IMR-90 (cell line): ENCODE data around the gene IQGAP2. TPM values are rescaled to one million over a fixed set of nuclear protein-coding genes. Genes with fewer than 3 reads are reported as not detected.

ENCODE experiments used
- ATAC-seq: fragments of 200-7000 bp; cut with Tn5 transposase; 2 replicates; pipeline ENCODE4 v1.9.1; 2020; ENCODE audit warnings: low read depth, mild to moderate bottlenecking, moderate library complexity
- BruUV-seq: library from RNA; stranded (reverse); fragments of 400-500 nt; replicated peaks from 2 replicates; lab custom pipeline; 2021; lab: Mats Ljungman, UMichigan
- CTCF ChIA-PET: fragments of 300-600 bp; formaldehyde crosslinking; extraction: SDS; loops from one replicate; lab custom pipeline; 2021; ENCODE audit warnings: antibody characterized with exemption; lab: Yijun Ruan, JAX
- POLR2A ChIA-PET: fragments of 300-600 bp; sonication (Branson Sonifier 250); formaldehyde crosslinking; loops from one replicate; lab custom pipeline; 2022; ENCODE audit warnings: antibody characterized with exemption; ENCODE audit not compliant: unreplicated experiment; lab: Charles Lee
- DNase-seq: peaks from one replicate; pipeline ENCODE4 v3.0.0; 2013
- H2AFZ ChIP-seq: replicated peaks from 2 replicates; pipeline ENCODE3; 2013; ENCODE audit warnings: low read length, mild to moderate bottlenecking; ENCODE audit not compliant: poor library complexity
- H2AK5ac ChIP-seq: 2 replicates; pipeline ENCODE4 v1.6.1; 2013; ENCODE audit warnings: low read depth, low read length, inconsistent platforms
- H2AK9ac ChIP-seq: replicated peaks from 2 replicates; pipeline ENCODE3; 2013; ENCODE audit warnings: mild to moderate bottlenecking, low read depth, low read length, moderate library complexity; ENCODE audit not compliant: poor library complexity
- H2BK120ac ChIP-seq: 2 replicates; pipeline ENCODE4 v1.6.1; 2013; ENCODE audit warnings: low read depth, low read length, inconsistent platforms
- H2BK15ac ChIP-seq: 3 replicates; pipeline ENCODE4 v1.6.1; 2013; ENCODE audit warnings: low read depth, low read length, inconsistent platforms
- H2BK20ac ChIP-seq: 2 replicates; pipeline ENCODE4 v1.6.1; 2013; ENCODE audit warnings: low read depth, mild to moderate bottlenecking, inconsistent platforms, low read length, moderate library complexity
- H2BK5ac ChIP-seq: 2 replicates; pipeline ENCODE4 v1.6.1; 2013; ENCODE audit warnings: mild to moderate bottlenecking, low read depth, low read length, inconsistent platforms; ENCODE audit not compliant: poor library complexity, severe bottlenecking
- H3K14ac ChIP-seq: replicated peaks from 2 replicates; pipeline ENCODE4 v1.6.1; 2013; ENCODE audit warnings: low read depth, low read length, inconsistent platforms
- H3K18ac ChIP-seq: 2 replicates; pipeline ENCODE4 v1.6.1; 2013; ENCODE audit warnings: low read depth, low read length, control low read depth
- H3K23ac ChIP-seq: 2 replicates; pipeline ENCODE4 v1.6.1; 2013; ENCODE audit warnings: low read depth, low read length, inconsistent platforms
- H3K27ac ChIP-seq: 2 replicates; pipeline ENCODE4 v1.5.1; 2013; ENCODE audit warnings: mild to moderate bottlenecking, control low read depth, low read length; ENCODE audit not compliant: insufficient read depth
- H3K27me3 ChIP-seq: 2 replicates; pipeline ENCODE4 v1.6.1; 2013; ENCODE audit warnings: low read length; ENCODE audit not compliant: control insufficient read depth, insufficient read depth
- H3K36me3 ChIP-seq: 2 replicates; pipeline ENCODE4 v1.6.1; 2013; ENCODE audit warnings: low read length, mixed read lengths; ENCODE audit not compliant: control insufficient read depth, insufficient read depth
- H3K4ac ChIP-seq: 2 replicates; pipeline ENCODE4 v1.6.1; 2013; ENCODE audit warnings: low read depth, low read length, inconsistent platforms
- H3K4me1 ChIP-seq: 2 replicates; pipeline ENCODE4 v1.6.1; 2013; ENCODE audit warnings: low read length, mixed read lengths; ENCODE audit not compliant: control insufficient read depth, insufficient read depth
- H3K4me2 ChIP-seq: 2 replicates; pipeline ENCODE4 v1.6.1; 2013; ENCODE audit warnings: low read depth, mild to moderate bottlenecking, control low read depth, low read length, moderate library complexity
- H3K4me3 ChIP-seq: 2 replicates; pipeline ENCODE4 v1.5.1; 2013; ENCODE audit warnings: low read depth, mild to moderate bottlenecking, control low read depth, low read length, moderate library complexity; ENCODE audit not compliant: insufficient read depth
- H3K56ac ChIP-seq: 2 replicates; pipeline ENCODE4 v1.6.1; 2013; ENCODE audit warnings: low read length, inconsistent platforms; ENCODE audit not compliant: insufficient read depth; ENCODE audit errors: extremely low read depth
- H3K79me1 ChIP-seq, 2 experiments: 2 replicates each; pipeline ENCODE4 v1.6.1; 2013; ENCODE audit warnings: low read length in 2 of 2, inconsistent platforms in 1 of 2, low read depth in 1 of 2
- H3K9ac ChIP-seq: 2 replicates; pipeline ENCODE4 v1.6.1; 2013; ENCODE audit warnings: low read depth, low read length, control low read depth
- H3K9me1 ChIP-seq: 2 replicates; pipeline ENCODE4 v1.6.1; 2013; ENCODE audit warnings: low read length, inconsistent platforms; ENCODE audit not compliant: insufficient read depth
- H3K9me3 ChIP-seq: 2 replicates; pipeline ENCODE4 v1.6.1; 2013; ENCODE audit warnings: low read length; ENCODE audit not compliant: control insufficient read depth, insufficient read depth
- H4K20me1 ChIP-seq: 2 replicates; pipeline ENCODE4 v1.6.1; 2013; ENCODE audit warnings: low read length, inconsistent platforms; ENCODE audit not compliant: insufficient read depth
- H4K5ac ChIP-seq: 2 replicates; pipeline ENCODE4 v1.6.1; 2013; ENCODE audit warnings: mild to moderate bottlenecking, low read depth, low read length, control low read depth
- H4K8ac ChIP-seq, 2 experiments: 2 replicates each; pipeline ENCODE4 v1.6.1; 2013; ENCODE audit warnings: low read depth in 2 of 2, low read length in 2 of 2, control low read depth in 1 of 2, inconsistent platforms in 1 of 2
- H4K91ac ChIP-seq: 2 replicates; pipeline ENCODE4 v1.6.1; 2013; ENCODE audit warnings: low read depth, low read length, inconsistent platforms; ENCODE audit not compliant: insufficient read depth
- CEBPB ChIP-seq: IDR thresholded peaks from 2 replicates; pipeline ENCODE4 v1.6.1; 2012; ENCODE audit warnings: low read depth, low read length, improper control_type of control experiment
- CHD1 ChIP-seq: IDR thresholded peaks from 2 replicates; pipeline ENCODE4 v1.6.1; 2012; ENCODE audit warnings: low read depth, low read length, improper control_type of control experiment
- FOS ChIP-seq: fragments of 150-350 bp; IDR thresholded peaks from 2 replicates; pipeline ENCODE4 v1.6.1; 2016; ENCODE audit warnings: low read depth, low read length
- MAFK ChIP-seq: IDR thresholded peaks from 2 replicates; pipeline ENCODE4 v1.6.1; 2012; ENCODE audit warnings: low read depth, low read length, improper control_type of control experiment
- MAZ ChIP-seq: IDR thresholded peaks from 2 replicates; pipeline ENCODE4 v1.6.1; 2012; ENCODE audit warnings: low read depth, mild to moderate bottlenecking, low read length, improper control_type of control experiment, moderate library complexity, borderline replicate concordance
- MXI1 ChIP-seq: IDR thresholded peaks from 2 replicates; pipeline ENCODE4 v1.6.1; 2012; ENCODE audit warnings: low read depth, mild to moderate bottlenecking, low read length, moderate library complexity, borderline replicate concordance
- NFE2L2 ChIP-seq: fragments of 150-350 bp; IDR thresholded peaks from 2 replicates; pipeline ENCODE4 v1.6.1; 2016; ENCODE audit warnings: low read depth, mild to moderate bottlenecking, low read length
- RAD21 ChIP-seq: IDR thresholded peaks from 2 replicates; pipeline ENCODE4 v1.6.1; 2012; ENCODE audit warnings: low read length, improper control_type of control experiment
- RCOR1 ChIP-seq: IDR thresholded peaks from 2 replicates; pipeline ENCODE4 v1.6.1; 2012; ENCODE audit warnings: mild to moderate bottlenecking, low read length, improper control_type of control experiment; ENCODE audit not compliant: insufficient replicate concordance
- RFX5 ChIP-seq: IDR thresholded peaks from 2 replicates; pipeline ENCODE4 v1.8.0; 2012; ENCODE audit warnings: low read depth, mild to moderate bottlenecking, low read length, moderate library complexity
- SMC3 ChIP-seq: fragments of 150-350 bp; IDR thresholded peaks from 2 replicates; pipeline ENCODE4 v1.6.1; 2016; ENCODE audit warnings: low read depth, mild to moderate bottlenecking, antibody characterized with exemption, low read length, moderate library complexity
- WGBS, 2 experiments: methylation state at CpG; one replicate each; pipeline versions ENCODE4 v1.1.5 to v1.1.7; 2013; ENCODE audit warnings: missing lambda C conversion rate in 2 of 2; ENCODE audit not compliant: insufficient read length in 1 of 2; ENCODE audit errors: extremely low coverage in 2 of 2; 5-methylcytosine and 5-hydroxymethylcytosine counted together
- dilution Hi-C: fragments of 300-500 bp; cut with HindIII; formaldehyde crosslinking; loops from one replicate; pipeline ENCODE4 v1.14.3; 2018; ENCODE audit warnings: low sequenced_read_pairs; ENCODE audit not compliant: unreplicated experiment
- in situ Hi-C: fragments of 300-500 bp; cut with MboI; formaldehyde crosslinking; loops from 3 replicates; pipeline ENCODE4 v1.14.3; 2019; ENCODE audit warnings: low sequenced_read_pairs, inconsistent platforms, mixed read lengths
- intact Hi-C: fragments of 100-400 bp; cut with micrococcal nuclease; formaldehyde crosslinking; loops from 2 replicates; pipeline ENCODE4 v1.10.0; 2022
- polyA plus RNA-seq, 3 experiments: library from polyadenylated mRNA; depleted of rRNA; stranded (reverse); fragments of >200 nt; gene quantifications; 2 replicates each; pipeline ENCODE4 v1.2.3, GENCODE V29; 2012; ENCODE audit warnings: low replicate concordance in 1 of 3
- total RNA-seq: library from RNA; depleted of rRNA; stranded (reverse); fragments of >200 nt; gene quantifications from 2 replicates; pipeline ENCODE4 v1.2.3, GENCODE V29; 2012
- TF ChIP-seq, protein P1 (sequence below): fragments of 150-350 bp; IDR thresholded peaks from 2 replicates; pipeline ENCODE4 v1.6.1; 2016; ENCODE audit warnings: low read depth, mild to moderate bottlenecking, low read length, moderate library complexity, borderline replicate concordance
- TF ChIP-seq, protein P2 (sequence below): fragments of 150-350 bp; IDR thresholded peaks from 2 replicates; pipeline ENCODE4 v1.6.1; 2017; ENCODE audit warnings: mild to moderate bottlenecking, antibody characterized with exemption, low read length, low read depth
- TF ChIP-seq, protein P3 (sequence below): conservative IDR thresholded peaks from 2 replicates; pipeline ENCODE4 v1.5.1; 2012; ENCODE audit warnings: mild to moderate bottlenecking, low read depth, low read length, improper control_type of control experiment

Gene IQGAP2
- total and polyA plus RNA-seq, 2 of the 4 experiments (the other 2 are of a cell fraction): 0.21 to 0.36 TPM

DNA sequence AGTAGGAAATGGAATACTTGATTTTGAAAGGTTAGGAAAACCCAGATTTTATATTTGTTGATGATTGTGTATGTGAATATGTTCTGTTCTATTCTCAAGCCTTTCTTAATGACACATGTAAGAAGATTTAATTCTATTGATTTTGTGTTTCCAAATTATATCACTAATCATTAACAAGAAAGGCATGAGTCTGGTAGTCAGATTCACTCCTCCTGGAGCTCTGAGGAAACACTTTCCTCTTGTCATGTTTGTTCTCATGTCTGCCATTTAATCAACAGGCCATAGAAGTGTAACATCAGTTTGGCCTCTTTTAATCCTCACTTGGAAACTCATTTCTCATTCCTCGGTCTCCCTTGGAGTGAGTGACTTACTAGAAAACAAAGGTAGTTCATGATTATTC lies 272.3 kb downstream of the IQGAP2 start:
- Histone ChIP-seq H2BK120ac (peak overlapping the region; percentile 33; the same call in 1 of the 2 replicates), H3K23ac (no peak overlapping the region), H2BK15ac (0 out of 3 replicates have a peak overlapping the region, but pooled peaks have one; percentile 26), H3K9me1 (peaks cover 5% of the 10 kb centered on the region; the same call in 1 of the 2 replicates), H2AK9ac (no peak overlapping the region), H4K5ac (no peak overlapping the region), H4K91ac (peak overlapping the region; percentile 62; the same call in 1 of the 2 replicates), H4K8ac (no peak overlapping the region), H3K4me3 (no peak overlapping the region), H3K4me2 (no peak overlapping the region), H3K9me3 (no peaks in the 10 kb centered on the region), H2AK5ac (no peak overlapping the region), H4K20me1 (no peaks in the 10 kb centered on the region), H3K4me1 (peaks cover 7% of the 10 kb centered on the region), H3K27ac (no peak overlapping the region), H3K4ac (no peak overlapping the region), H3K79me1 (no peaks in the 10 kb centered on the region), H3K14ac (no peak overlapping the region), H2BK20ac (no peak overlapping the region), H2BK5ac (no peak overlapping the region), H2AFZ (no peak overlapping the region), H3K27me3 (no peaks in the 10 kb centered on the region), H3K9ac (no peak overlapping the region), H3K56ac (no peak overlapping the region), H3K36me3 (no peaks in the 10 kb centered on the region), H3K18ac (no peak overlapping the region)
- POLR2A ChIA-PET: no interaction called here
- CTCF ChIA-PET: no interaction called here
- no peak for TF ChIP-seq RCOR1
- TF ChIP-seq CHD1: no peak
- no peak for TF ChIP-seq MAFK
- no peak for TF ChIP-seq NFE2L2
- no peak for TF ChIP-seq FOS
- TF ChIP-seq, protein P1, sequence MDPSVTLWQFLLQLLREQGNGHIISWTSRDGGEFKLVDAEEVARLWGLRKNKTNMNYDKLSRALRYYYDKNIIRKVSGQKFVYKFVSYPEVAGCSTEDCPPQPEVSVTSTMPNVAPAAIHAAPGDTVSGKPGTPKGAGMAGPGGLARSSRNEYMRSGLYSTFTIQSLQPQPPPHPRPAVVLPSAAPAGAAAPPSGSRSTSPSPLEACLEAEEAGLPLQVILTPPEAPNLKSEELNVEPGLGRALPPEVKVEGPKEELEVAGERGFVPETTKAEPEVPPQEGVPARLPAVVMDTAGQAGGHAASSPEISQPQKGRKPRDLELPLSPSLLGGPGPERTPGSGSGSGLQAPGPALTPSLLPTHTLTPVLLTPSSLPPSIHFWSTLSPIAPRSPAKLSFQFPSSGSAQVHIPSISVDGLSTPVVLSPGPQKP: no peak
- TF ChIP-seq RAD21: no peak
- no peak for TF ChIP-seq MAZ
- TF ChIP-seq SMC3: no peak
- no peak for TF ChIP-seq RFX5
- TF ChIP-seq MXI1: no peak
- no peak for TF ChIP-seq CEBPB
- TF ChIP-seq, protein P2, sequence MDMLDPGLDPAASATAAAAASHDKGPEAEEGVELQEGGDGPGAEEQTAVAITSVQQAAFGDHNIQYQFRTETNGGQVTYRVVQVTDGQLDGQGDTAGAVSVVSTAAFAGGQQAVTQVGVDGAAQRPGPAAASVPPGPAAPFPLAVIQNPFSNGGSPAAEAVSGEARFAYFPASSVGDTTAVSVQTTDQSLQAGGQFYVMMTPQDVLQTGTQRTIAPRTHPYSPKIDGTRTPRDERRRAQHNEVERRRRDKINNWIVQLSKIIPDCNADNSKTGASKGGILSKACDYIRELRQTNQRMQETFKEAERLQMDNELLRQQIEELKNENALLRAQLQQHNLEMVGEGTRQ: no peak
- TF ChIP-seq, protein P3, sequence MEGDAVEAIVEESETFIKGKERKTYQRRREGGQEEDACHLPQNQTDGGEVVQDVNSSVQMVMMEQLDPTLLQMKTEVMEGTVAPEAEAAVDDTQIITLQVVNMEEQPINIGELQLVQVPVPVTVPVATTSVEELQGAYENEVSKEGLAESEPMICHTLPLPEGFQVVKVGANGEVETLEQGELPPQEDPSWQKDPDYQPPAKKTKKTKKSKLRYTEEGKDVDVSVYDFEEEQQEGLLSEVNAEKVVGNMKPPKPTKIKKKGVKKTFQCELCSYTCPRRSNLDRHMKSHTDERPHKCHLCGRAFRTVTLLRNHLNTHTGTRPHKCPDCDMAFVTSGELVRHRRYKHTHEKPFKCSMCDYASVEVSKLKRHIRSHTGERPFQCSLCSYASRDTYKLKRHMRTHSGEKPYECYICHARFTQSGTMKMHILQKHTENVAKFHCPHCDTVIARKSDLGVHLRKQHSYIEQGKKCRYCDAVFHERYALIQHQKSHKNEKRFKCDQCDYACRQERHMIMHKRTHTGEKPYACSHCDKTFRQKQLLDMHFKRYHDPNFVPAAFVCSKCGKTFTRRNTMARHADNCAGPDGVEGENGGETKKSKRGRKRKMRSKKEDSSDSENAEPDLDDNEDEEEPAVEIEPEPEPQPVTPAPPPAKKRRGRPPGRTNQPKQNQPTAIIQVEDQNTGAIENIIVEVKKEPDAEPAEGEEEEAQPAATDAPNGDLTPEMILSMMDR: no peak
- dilution Hi-C loops (no loop called here), in situ Hi-C loops (no loop called here), intact Hi-C loops (no loop called here)
- no peak for DNase-seq
- no TSS peak for BruUV-seq
- ATAC-seq: no peak
- WGBS, 2 experiments: no CpG with 5 or more reads among the region's 1 CpG
